HG02763 (cell line): ENCODE measurements around the gene RAB15.

ENCODE experiments used
- ATAC-seq: cut with Tn5 transposase; IDR thresholded peaks from one replicate; pipeline ENCODE4 v1.9.1; 2021; ENCODE audit warnings: mild to moderate bottlenecking, moderate library complexity; ENCODE audit not compliant: unreplicated experiment

RAB15 gene

DNA sequence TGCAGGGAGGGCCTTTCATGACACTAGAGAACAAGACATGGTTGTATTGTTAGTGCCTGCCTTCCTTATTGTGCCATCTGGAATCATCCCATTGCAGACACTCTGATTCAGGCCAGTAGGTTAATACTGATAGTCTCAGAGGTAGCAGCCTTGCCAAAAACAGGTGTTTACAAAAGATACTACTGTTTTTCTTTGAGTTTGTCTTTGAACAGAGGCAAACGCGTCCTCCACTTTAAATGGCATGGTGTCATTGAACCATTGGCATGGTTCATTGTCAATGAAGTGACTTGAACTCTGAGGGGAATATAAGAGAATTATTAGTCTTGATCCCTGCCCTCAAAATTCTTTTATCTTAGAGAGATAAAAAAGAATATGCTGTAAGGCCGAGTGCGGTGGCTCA lies 18.8 kb upstream of the RAB15 start:
- no peak for ATAC-seq

DNA sequence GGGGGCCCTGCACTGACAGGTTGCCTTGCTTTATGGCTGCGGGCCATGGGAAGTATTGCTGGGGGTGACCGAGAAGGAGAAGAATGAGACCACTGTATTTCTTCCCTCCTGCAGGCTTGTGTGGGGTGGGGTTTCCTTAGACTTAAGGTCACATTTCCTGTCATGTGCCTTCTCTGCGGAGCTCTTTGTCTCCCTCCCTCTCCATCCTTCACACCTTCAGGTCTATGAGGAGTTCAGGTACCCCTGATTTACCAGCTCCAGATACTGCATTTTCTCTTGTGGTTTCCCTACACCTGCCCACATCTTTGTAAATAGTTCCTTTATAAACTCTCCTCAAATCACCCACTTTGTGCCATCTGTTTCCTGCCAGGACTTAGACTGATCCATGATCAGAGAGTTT lies 18.2 kb upstream of the RAB15 start:
- no peak for ATAC-seq

DNA sequence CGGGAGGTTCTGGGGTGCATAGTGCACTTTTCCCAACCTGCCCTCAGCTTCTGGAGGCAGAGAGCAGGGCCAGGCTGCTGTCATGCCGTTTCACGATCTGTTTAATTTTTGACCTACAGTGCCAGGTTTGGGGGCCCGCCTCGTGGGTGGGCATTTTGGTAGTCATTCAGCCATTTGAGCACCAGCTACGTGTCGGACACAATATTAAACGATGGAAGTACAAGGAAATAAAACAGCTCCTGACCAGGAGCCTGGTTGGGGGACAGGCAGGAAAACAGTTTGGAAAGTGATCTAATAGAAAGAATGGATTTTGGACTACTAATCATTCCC lies 15.3 kb upstream of the RAB15 start:
- no peak for ATAC-seq

DNA sequence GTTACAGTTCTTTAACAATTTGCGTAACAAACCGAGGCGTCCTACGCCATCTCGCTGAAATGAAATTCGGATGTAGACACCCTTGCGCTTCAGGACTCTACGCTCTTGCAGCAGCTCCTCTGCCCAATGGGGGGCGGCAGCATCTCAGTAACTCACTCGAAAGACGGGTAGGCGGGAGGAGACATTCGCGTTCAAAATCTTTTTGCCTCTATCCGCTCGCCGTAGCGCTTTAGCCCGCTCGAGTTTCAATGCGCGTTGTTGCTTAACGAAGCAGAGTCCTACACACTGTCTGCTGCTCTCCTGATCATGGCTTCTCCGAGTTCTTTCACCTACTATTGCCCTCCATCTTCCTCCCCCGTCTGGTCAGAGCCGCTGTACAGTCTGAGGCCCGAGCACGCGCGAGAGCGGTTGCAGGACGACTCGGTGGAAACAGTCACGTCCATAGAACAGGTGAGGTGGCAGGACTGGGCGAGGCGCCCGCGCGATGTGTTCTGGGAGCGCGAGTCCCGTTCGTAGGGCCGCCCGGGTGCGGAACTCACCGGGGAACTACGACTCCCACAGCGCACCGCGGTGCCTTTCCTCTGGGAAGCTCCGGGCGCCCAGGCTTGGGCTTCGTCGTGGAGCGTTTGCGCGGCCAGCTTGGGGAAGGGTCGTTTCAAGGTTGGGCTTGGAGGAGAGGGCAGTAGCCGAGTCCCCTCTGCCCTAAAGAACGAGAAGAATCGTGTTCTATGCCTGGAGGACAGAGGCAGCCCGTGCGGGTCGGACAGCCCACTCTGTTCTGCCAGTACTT lies 14.7 kb upstream of the RAB15 start, which contains the start of gene FNTB:
Gene FNTB, plus strand, starts transcription at position 248 of the 790 bp plus-strand sequence. Its CDS starts 59 bp downstream, at position 307.
- peak; percentile 90 for ATAC-seq

DNA sequence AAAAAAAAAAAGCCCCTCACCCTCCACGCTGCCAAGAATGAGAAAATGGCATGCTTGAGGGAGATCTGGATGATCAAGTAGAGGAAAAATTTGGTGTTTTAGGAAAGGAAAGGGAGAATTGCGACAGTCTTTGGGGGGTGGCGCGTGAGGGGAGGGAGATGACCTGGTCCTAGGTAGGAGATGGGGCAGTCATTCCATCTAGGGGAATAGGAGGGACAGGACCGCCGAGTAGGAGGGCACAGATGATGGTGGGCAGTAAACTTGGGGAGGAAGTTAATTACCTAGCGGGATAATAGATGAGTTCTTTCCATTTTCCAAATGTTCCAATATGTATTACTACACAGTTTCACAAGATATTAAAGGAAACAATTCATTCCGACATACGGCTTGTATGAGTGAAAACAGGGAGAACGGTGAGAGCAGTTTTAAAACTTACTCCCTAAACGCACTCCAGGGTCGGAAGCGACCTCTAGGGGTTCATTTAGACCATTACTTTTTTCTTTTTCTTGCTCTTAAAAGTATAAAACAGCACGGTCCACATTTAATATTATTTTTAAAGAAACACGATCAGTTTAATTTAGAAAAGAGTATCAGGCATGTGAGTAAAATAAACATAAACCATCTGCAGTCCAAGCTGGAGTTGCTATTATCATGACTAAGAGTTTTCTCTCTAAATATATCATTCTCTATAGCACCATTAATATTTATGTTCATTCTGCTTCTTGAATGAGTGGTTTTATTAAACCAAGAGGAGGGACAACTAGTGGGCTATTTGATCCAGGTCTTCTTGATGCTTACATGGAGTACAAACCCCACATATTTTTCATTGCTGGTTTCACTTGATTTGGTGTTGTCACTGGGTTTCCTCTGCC lies 11.5 kb upstream of the RAB15 start:
- no peak for ATAC-seq

DNA sequence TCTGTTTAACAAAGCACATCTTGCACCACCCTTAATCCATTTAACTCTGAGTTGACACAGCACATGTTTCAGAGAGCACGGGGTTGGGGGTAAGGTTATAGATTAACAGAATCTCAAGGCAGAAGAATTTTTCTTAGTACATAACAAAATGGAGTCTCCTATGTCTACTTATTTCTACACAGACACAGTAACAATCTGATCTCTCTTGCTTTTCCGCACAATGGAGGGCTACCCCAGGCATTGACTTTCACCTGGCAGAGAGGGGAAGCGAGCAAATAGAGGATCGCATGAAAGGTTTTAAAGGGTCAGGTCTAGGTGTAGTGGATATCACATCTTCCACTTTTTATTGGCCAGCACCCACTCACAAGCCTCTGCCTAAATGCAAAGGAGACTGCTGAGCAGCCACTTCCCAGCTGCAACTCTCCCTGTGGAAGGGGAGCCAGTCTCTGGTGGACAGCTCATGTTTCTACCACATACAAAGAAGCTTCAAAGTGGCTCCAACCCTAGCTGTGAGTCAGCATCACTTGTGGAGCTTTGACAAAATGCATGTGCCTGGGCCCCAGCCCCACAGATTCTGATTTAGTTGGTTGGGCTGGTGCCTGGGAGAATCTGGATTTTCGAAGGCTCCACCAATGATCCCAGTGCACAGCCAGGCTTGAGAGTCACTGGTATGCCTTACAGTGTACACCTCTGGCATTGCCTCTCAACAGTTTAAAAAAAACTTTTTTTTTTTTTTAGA lies 7.4 kb upstream of the RAB15 start:
- no peak for ATAC-seq

DNA sequence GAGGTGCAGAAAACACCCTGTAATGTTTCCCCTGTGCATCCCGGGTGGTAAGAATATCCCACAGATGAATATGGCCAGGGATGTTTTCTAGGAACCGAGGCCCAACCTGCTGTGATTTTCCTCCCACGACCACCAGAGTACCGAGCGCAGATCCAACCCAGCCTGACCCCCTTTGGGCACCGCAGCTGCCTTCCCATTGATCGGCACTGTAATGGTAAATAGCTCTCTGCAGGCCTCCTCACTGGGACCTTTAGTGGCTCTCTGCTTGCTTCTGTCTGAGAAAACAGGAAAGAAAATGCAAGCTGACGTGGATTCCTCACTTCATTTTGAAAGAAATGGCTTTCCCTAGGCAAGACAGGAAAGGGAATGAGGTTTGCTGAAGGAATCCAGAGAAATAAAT lies 2.4 kb upstream of the RAB15 start:
- no peak for ATAC-seq

DNA sequence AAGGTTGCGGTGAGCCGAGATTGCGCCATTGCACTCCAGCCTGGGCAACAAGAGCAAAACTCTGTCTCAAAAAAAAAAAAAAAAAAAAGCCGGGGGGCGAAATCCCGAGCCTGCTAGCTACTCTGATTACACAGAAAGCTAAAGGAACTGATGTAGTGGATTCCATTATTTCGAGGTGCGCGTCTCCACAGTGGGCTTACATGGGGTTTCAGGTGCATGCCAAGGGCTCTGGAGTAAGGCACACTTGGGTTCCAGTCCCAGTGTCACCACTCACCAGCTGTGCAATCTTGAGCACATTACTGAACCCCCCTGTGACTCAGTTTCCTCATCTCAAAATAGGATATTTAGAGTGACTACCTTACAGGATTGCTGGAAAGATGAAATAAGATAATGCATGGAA lies 1.7 kb upstream of the RAB15 start:
- no peak for ATAC-seq

DNA sequence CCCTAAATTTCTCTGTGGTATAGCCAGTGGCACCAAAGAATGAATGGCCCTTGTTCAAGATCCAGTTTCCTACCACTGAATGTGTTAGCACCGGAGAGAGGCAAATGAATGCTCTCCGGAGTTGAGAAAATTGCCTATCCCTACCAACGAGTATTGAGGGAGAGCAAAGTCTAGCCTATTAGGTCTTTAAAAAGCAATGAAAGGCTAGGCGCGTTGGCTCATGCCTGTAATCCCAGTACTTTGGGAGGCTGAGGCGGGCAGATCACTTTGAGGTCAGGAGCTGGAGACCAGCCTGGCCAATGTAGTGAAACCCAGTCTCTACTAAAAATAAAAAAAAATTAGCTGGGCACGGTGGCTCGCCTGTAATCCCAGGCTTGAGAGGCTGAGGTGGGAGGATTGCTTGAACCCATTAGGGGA lies 898 bp upstream of the RAB15 start:
- no peak for ATAC-seq

DNA sequence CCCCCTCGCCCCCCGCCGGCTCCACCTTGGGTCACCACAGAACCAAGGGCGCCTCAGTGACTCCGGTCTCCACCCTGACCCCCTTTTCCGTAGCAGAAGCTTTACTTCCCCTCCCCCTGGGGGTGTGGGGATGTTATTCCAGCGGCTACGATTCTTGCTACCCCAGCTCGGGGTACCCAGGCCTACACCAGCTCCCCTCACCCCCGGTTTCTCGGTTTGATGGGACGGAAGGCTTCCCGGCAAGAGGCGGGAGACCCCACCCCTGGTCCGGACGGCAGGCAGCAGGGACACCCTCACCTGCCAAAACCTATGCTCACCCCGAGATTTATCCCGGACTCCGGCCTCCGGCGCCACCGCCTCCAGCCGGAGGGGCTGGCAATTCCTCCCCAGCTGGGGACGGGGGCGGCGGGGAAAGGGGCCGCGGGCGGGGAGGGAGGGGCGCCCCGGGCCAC lies 619 bp downstream of the RAB15 start:
- ATAC-seq: no peak

DNA sequence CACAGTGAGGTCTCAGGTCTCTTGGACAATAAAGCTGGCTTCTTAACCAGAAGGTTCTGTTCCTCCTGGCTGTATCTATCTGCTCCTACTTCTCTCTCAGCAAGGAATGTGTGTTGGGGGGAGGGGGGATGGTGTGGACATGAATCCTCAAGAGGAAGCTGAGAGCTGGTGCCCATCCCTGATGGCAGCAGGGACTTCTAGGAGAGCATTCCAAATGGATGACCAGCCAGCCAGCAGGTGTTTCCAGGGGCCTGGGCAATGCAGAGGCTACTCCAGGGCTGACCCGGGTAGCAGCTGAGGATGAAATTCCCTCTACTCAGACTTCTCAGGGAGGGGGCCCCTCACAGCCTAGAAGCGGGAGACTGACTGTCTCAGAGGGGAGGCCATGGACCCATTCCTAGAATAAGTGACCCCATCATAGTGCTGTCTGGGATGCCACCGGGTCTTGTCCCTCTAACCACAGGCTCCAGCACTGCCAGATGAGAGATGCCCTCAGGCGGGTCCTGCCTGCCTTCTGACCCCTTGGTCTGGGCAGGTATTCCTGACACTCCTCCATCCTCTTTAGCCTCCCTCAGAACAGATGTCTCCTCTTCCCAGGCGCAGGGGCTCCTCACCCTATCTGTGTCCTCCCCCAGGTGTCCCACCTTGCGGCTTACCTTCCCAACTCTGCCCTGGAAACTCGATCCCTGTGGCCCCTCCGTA lies 1.2 kb downstream of the RAB15 start:
- ATAC-seq: no peak

DNA sequence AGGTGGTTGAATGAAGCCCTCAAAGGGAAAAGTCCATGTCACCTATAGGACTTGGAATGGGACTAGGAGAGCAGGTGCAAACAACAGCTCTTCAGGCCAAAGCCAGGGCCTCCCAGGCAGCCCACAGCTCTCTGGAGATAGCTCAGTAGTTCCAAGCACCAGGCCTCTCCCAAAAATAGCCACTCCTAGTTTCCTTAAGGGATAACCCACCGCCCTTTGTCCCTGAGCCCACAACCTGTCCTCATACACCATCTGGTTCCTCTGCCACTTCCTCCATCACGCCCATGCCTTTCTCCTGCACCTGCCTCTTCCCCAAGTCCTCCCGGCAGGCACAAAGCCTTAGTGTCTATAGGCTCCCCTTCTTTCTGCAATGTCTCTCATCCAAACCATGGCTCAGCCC lies 2.1 kb downstream of the RAB15 start:
- no peak for ATAC-seq

DNA sequence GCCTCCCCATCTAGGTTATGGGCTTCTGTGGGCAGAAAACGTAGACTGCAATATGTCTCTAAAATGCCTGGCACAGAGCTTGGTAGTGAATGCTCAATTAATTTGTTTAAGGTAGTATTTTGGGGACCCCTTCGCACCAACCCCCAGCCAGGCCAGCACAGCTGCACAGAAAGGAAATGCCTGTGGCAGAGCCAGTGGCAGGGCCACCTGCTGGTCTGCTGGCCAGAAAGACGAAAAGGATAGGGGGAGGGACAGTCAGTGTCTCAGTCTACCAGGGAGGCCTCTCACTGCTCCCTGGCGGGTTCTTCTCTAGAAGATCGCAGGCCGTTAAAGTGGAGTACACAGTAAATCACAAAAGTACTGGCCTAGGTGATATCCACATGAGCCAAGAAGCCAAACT lies 3.5 kb downstream of the RAB15 start:
- no peak for ATAC-seq

DNA sequence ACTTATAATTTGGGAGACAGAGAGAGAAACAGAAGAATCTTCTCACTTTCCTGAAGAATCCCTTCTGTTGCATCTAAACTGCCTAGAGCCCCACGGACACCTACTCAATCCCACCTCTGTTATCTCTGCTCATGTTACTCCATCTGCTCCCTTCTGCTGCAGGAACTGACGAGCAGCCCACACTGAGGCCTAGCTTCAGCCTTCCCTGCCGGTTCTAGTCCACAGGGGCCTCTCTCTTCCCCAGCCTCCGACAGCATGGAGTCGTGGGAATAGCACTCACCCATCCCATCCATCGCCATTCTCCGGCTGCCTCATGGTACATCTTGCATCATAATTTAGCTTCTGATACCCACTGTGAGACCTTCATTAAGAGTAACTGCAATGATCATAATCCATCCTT lies 4.0 kb downstream of the RAB15 start:
- no peak for ATAC-seq

DNA sequence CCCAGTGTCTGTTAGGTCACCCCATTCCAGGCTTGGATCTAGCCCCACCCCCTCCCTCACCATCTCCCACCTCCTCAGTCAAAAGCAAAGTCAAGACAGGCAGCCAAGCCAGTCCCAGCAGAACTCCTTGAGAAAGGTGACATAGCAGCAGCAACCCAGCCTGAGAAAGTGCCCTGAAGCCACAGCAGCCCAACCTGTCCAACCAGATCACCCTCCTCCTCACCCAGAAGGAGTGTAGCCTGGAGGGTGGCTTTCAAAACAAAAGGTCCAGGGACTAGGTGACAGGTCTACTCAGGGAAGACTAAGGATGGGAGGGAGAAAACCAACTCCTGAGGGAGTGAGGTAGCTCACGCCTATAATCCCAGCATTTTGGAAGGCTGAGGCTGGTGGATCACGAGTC lies 5.2 kb downstream of the RAB15 start:
- ATAC-seq: no peak

DNA sequence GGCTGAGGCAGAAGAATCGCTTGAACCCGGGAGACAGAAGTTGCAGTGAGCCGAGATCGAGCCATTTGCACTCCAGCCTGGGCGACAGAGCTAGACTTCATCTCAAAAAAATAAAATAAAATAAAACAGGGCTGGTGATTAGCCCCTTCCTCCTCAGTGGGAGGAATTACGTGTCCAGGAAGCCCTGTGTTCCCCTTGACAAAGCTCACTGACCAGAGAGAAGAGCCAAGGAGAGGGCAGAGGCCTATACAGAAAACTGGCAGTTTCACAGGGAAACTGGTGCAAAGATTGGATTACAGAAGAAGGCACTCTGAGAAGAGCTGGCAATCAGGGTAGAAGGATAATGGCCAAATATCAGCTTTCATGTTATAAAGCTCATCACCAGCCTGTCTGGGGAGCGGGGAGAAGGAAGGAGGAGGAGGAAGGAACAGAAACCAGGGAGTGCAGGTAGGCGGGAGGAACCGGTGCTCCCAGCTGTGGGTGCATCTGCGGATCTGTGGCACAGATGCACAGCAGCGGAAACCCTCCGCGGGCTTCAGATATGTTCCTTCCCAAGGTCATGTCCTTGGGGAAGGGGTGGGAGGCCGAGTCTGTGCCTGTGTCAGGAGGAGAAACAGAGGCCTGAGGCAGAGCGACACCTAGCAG lies 6.7 kb downstream of the RAB15 start:
- ATAC-seq: no peak

DNA sequence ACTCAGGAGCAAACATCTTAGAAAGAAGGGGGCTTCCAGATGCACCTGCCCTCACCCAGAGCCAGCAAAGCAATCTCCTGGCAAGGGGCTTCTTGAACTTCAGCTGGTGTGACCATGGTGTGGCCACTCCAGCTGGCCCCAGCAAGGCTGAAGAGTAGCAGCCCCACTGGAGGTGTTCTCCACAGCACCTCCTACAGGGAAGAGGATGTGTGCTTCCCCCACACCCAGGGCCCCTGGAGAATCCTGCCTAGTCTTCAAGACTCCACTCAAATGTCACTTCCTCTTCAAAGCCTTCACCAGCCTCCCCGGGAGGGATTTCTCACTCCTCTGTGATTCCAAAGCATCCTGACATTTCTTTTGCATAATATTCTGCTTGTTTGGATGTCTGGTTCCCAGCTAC lies 8.5 kb downstream of the RAB15 start:
- ATAC-seq: no peak

DNA sequence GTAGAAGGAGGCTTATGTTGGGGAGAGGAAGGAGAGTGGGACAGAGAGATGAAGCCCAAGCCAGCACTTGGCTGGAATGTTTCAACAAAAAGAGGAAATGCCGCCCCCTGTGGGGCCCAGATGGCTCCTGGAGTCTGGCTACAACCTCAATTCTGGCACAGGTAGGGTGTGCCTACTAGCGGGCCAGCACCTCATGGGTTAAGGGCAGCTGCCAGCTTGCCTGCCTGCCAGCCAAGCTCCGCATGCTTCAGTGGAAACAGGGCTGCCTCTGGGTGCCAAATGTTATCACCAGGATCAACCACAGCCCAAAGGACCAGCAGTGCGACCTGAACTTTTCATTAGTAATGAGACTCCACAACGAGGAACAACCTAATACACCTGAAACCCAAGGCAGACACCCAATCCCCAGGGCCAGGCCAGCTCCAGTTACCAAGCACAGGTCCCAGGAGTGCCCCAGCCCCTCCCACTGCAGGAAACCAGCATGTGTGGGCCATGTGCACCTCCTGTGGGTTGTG lies 11.3 kb downstream of the RAB15 start:
- ATAC-seq: no peak

DNA sequence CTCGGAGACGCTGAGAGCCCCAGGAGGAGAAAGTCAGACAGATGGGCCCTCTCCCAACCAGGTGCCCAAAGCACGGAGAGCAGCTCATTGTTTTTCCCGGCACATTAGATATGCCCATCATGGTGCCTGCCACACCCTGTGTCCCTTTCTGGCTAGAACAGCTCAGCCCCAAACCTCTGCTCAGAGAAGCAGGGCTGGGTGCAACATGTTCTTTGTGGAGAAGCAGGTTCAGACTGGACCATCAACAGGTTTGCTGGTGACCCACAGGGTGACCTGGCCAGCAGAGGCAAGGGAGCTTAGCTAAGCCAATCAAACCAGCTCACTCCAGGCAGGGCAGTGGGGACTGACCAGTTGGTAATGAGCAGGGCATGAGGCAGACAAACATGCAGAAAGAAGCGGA lies 13.4 kb downstream of the RAB15 start:
- no peak for ATAC-seq

DNA sequence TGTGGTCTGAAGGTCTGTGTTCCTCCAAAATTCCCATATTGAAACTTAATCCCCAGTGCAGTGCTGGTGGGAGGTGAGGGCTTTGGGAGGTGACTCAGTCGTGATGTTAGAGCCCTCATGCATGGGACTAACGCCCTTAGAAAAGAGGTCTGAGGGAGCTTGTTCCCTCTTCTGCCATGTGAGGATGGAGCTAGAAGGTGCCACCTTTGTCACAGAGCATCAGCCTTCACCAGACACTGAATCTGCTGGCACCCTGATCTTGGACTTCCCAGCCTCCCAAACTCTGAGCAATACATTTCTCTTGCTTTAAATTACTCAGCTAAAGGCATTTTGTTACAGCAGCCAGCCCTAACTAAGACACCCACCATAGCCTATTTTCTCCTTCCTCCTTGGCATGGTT lies 13.9 kb downstream of the RAB15 start:
- no peak for ATAC-seq
